Activated CD8-positive, alpha-beta memory T cell treated with anti-CD3 and anti-CD28 coated beads, Interleukin-2, amount 50 U/mL, for 1 hour (primary cell): ENCODE results near the gene NADK.
"Not testable (repeated sequence)": the region's sequence is repeated elsewhere in the genome, so short reads cannot be mapped to it uniquely, and the experiment has no call there.

Source experiments
- DNase-seq: peaks from one replicate; pipeline ENCODE4 v3.0.0-alpha.2; 2020; ENCODE audit errors: extremely low read depth

Gene NADK

GRCh38 chr1:1704284-1704957, 73.8 kb downstream of the NADK start:
- DNase-seq, result not testable (repeated sequence)

- no peak for DNase-seq
These were observed 74.5 kb downstream of the NADK start for GRCh38 chr1:1703796-1704195.

- DNase-seq, result not testable (repeated sequence)
These were observed 75.8 kb downstream of the NADK start for GRCh38 chr1:1702506-1702905.
